VCaP (cell line): ENCODE results near the gene CPT1C.

Source experiments
- H3K27ac ChIP-seq: fragments of 450-650 bp; 2 replicates; pipeline ENCODE4 v1.5.1; 2017
- CTCF ChIP-seq: fragments of 450-650 bp; conservative IDR thresholded peaks from 2 replicates; pipeline ENCODE4 v1.5.1; 2017; ENCODE audit warnings: mild to moderate bottlenecking, moderate library complexity

CPT1C gene

GRCh38 chr19:49656456-49657109 lies 34.3 kb upstream of the CPT1C start:
- H3K27ac ChIP-seq, result no peak overlapping the region
- no peak for TF ChIP-seq CTCF

DNA sequence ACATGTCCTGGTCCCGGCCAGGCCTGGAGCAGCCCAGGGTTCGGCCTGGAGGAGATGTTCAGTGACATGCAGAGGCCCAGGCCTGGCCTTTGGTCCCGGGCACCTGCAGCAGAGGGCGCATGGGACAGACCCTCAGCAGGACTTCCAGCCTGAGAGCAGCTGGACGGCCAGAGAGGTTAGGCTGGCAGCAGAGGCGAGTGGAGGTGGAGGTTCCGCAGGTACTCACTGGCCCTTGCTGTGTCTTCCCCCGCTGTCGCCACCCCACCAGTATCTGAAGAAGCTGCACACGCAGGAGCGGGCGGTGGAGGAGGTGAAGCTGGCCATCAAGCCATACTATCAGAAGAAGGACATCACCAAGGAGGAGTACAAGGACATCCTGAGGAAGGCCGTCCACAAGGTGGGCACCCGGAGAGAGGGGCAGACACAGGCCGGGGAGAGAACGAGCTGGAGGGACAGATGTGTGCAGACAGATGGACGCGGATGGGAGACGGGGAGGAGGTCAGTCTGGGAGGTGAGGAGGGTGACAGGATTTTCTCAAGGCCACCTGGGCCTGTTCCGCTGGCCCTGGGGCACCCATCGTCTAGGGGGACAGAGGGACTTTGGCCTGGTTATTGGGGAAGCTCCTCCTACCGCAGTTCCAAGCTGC lies 33.3 kb upstream of the CPT1C start:
- TF ChIP-seq CTCF, result no peak
- no peak overlapping the region for H3K27ac ChIP-seq

DNA sequence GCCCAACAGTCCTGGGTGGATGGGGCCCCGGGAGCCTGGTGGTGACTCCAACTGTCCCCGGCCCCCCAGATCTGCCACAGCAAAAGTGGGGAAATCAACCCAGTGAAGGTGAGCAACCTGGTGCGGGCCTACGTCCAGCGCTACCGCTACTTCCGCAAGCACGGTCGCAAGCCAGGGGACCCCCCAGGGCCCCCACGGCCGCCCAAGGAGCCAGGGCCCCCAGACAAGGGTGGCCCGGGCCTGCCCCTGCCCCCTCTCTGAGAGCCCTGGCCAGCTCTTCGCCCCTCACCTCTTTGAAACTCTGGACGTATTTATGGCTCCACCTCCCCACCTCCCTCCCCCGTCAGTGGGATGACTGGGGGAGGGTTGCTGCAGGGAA lies 32.8 kb upstream of the CPT1C start:
- no peak overlapping the region for H3K27ac ChIP-seq
- TF ChIP-seq CTCF, result no peak

DNA sequence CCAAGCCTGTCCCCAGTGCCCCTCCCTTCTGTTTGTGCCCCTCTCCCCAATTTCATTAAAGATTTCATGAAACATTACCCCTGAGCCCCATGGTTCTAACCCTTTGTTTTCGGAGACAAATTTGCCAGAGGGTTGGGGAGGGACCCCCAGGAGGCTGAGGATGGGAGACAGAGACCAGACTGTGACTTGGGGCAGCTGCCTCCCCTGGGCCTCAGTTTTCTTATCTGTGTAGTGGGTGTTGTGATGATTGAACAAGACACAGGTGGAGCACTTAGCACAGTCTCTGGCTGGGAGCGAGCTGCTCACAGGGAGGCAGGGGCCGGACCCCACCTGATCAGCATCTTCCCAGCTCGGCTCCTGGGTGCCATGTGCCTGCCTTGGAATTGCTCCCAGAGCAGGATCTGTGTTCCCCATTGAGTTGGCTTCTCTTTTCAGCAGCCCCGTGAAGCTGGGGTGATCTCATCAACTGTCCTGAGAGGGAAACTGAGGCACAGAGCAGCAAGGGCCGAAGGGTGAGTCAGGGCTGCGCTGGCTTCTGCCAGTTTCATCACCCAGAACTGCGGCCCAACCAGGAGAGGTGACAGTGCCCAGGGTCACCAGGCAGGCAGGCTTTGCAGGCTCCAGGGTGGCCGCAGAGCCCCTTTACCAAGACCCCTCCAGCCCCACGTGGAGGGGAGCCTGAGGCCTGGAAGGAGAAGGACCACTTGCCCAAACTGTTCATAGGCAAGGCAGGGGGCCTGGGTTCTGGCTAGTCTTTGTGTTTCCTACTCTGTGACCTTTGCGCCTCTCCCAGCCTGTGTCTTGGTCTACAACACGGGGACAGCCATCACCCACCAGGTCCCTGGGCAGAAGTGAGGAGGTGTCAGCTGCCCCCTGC lies 32.1 kb upstream of the CPT1C start:
- TF ChIP-seq CTCF, result no peak
- no peak overlapping the region for H3K27ac ChIP-seq

- TF ChIP-seq CTCF, result no peak
- no peak overlapping the region for H3K27ac ChIP-seq
These were observed 30.5 kb upstream of the CPT1C start for GRCh38 chr19:49660338-49660961.

DNA sequence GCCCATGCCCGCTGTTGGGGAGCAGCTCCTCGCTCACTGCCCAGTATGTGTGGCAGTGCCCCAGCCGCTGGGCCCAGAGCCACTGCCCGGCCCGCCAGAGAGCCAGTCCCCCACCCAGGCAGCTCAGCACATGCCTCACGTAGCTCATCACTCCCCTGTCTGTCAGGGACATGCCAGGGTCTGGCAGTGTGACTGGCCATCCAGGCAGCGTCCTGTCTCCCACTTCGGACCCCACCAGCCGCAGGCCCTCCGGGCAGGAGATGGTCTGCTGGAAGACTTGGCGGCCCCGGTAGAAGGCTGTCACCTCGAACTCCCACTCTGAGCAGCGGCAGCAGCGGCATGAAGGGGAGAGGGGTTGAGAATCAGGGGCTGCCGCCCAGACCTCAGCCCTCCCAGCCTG lies 28.9 kb upstream of the CPT1C start:
- no peak for TF ChIP-seq CTCF
- H3K27ac ChIP-seq, result 0 out of 2 replicates have a peak overlapping the region, but pooled peaks have one; percentile 9

DNA sequence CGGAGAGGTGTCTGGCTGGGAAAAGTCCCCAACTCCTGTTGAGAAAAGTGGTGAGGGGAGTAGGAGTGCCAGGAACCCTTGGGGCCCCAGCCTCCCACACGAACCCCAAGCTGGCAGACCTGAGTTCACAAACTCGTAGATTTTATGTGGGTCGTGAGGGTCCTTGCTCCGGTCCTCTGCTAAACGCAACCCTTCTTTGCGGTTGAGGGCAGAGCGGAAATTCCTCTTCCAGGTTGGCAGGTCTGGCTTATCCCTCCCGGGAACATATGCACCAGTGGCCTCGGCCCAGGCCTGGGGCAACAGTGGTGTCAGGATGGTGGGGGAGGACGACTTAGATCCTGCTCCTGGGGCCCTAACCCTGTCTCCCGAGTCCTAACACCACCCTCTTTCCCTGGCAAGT lies 27.7 kb upstream of the CPT1C start:
- TF ChIP-seq CTCF, result no peak
- H3K27ac ChIP-seq, result peak overlapping the region; percentile 92
